ENCODE results near the gene EVL.
A peak's percentile ranks its signal among the peaks of the same experiment; 100 is the strongest.

The EVL gene

DNA sequence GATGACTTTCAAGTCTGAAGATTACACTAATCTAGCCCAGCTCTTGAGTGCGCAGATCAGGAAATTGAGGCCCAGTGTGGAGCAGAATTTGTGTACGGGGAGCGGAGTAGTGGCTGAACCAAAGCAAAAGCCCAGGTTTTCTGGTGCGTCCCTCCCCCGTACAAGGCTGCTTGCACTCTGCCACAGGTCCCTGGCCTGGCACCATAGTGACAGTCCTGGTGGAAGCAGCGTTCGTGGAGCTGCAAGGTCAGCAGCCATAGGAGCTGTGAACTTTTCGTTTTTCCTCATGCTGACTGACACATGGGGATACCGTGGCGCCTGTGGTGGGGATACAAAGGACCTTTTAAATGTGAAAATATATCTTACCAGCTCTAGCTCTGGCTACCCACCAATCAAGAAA, 1.7 kb downstream of the EVL start:
- peak; percentile 62 for DNase-seq

- peak; percentile 47 for DNase-seq
Observed at GRCh38 chr14:100067481-100067880, 2.3 kb downstream of the EVL start.

GRCh38 chr14:100067971-100068959, 3.0 kb downstream of the EVL start:
- peak; percentile 85 for DNase-seq

DNA sequence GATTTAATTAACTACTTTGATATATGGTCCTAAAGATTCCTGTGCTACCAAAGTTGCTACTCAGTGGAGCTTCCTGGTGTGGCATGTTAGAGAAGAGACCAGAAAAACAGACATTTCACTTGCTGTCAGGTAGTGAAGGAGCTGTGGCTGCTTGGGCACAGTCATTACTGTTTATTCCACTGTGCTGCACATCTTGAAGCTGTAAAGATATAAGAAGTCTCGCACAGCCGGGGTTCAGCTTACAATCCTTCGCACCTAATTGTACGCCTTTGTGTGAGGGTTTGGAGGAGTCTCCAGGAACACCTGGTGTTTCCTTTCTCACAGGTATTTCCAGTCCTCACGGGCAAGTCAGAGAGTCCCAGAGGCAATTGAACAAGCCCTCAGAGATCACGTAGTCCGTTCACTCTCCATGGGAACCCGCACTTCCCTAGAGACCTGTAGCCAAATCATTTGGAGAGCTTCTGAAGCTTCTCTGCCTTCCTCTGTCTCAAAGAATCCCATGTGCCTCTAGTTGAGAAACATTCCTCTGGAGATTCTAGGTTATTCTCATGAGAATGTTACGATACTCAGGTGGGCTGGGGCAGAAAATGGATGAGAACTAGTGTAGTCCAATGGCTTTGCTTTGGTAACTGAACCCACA, 4.1 kb downstream of the EVL start:
- DNase-seq, result no peak

DNA sequence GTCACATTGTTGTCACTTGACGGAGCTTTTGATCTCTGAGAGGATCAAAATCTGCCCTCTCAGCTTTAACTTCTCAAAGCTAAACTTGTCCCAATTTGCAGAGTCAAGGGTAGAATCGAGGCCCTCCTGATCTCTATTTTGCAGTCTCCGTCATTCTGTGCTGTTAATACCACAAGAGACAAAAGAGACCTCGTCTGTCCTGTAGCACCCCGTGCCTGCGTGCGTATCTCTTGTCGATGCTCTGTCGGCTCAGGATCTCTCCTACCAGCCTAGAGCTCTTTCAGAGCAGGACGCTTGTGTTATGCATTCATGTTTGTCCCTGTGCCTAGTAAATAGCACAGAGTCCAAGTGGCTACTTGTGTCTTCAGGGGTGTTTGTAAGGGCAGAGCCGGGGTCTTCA, 5.1 kb downstream of the EVL start:
- peak; percentile 59 for DNase-seq

DNA sequence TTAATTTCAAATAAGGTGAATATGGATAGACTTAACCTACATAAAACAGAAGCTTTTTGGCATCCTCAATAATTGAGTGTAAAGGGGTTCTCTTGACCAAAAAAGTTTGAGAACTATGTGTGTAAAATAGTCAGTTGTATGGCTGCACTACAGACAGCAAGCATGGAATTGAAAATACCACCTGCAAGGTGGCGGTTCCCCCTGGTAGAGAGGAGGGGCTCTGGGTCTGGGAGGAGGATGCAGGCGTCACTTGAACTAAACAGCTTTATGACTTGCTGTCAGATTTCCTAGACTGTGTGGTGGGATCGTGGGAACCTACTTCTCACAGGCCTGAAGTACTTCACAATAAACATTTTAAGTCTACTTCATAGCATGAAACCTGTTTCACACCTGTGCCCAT, 6.3 kb downstream of the EVL start:
- DNase-seq, result no peak

GRCh38 chr14:100072783-100073346, 7.6 kb downstream of the EVL start:
- peak; percentile 73 for DNase-seq

DNA sequence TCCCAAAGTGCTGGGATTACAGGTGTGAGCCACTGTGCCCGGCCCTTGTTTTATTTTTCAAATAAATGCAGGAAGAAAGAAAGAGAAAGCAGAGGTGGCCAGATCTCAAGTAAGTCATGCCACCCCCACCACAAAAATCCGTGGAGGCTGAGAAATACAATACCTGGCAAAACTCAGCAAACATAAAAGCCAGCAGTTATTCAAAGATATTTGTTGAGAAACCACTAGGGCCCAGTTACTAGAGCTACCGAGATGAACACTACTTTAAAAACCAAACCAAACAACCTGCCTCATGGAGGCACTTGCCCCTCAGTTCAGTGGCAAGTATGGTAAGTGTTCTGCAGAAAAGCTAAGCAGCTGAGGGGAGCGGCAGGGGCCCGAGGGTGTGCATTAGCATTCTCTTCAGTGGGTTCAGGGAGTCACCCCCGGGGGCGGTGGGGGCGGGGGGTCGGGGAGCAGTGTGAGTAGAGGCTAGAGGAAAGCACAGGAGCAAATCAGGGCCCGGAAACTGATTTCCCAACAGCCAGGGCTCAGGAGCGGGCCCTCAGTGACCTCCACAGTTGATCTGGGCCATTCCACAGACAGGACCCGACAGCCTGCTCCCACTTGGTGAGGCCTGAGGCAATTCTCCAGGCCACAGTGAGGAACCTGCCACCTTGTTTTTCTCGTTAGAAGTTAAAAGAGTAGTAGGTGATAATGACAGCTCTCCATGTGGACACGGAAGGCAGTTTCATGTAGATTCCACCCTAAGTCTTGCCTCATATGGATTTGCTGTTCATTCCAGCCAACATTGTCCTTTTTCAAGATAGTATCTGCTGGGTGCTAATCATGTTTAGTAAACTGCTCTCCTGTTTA, 8.6 kb downstream of the EVL start:
- DNase-seq, result no peak

GRCh38 chr14:100074431-100075100, 9.3 kb downstream of the EVL start:
- DNase-seq, result no peak

DNA sequence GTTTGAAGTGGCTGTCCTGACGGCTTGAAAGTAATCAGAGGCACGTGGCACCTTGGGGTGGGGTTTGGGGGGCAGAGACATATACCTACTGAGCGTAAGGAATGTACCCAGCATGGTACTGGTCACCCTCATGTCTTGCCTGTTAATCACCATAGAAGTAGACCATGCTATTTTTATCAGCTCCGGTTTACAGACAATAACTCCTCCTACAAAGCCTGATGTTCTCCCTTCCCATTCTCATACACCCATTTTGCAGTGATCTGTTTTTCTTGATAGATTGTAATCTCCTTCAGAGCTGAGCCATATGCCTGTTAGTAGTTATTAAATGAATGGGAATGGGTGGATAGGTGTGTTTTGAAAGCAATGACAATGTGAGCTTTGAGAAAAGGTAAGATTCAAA, 10.5 kb downstream of the EVL start:
- no peak for DNase-seq

DNA sequence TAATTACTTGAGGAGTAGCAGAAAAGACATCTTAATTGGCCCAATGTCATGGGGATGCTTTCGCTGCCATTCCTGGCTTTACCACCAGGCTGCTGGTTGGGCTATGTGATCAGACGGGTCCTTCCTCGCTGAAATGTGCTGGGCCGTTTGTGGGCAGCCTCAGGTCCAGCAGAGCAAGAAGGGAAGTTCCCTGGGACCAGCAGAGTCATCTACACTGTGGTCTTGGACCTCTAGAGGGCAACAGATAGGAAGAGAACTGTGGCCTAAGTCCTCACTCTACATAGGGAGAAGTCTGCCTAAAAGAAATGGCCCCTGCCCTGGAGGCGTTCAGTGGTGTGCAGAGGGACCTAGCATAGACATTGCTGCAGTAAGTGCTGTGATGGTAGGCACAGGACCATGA, 10.9 kb downstream of the EVL start:
- peak; percentile 62 for DNase-seq

- no peak for DNase-seq
Observed at GRCh38 chr14:100076606-100077005, 11.4 kb downstream of the EVL start.

- DNase-seq, result no peak
Observed at GRCh38 chr14:100077441-100077840, 12.2 kb downstream of the EVL start.

DNA sequence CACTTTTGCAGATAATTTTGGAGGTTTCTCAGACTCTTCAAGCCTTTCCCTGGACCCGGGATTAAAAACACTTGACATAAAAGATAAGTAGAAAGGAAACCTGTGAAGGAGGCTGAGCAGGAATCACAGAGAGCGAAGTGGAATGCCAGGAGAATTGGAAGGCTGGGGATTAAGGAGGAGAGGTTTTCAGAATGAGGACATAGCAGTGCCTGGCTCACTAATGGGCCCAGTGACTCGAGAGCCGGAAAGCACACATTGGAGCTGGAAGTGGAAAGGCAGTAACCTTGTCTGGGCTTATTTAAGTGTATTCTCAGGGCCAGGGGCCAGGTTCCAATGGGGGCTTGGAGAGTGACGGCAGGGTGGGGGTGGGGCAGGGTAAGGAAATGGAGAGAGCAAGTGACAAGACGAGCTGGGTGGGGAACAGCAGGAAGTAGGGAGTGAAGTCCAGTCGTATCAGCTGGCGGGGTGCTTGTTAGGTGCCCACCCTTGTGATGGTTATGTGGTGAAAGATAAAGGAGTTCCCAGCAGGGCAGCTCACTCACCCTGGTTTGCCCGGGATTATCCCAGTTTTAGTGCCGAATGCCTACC, 13.1 kb downstream of the EVL start:
- no peak for DNase-seq

- peak; percentile 84 for DNase-seq
Observed at GRCh38 chr14:100078997-100079725, 13.9 kb downstream of the EVL start.

GRCh38 chr14:100079726-100080005, 14.4 kb downstream of the EVL start:
- DNase-seq, result no peak

- DNase-seq, result no peak
Observed at GRCh38 chr14:100080206-100080605, 15.0 kb downstream of the EVL start.

DNA sequence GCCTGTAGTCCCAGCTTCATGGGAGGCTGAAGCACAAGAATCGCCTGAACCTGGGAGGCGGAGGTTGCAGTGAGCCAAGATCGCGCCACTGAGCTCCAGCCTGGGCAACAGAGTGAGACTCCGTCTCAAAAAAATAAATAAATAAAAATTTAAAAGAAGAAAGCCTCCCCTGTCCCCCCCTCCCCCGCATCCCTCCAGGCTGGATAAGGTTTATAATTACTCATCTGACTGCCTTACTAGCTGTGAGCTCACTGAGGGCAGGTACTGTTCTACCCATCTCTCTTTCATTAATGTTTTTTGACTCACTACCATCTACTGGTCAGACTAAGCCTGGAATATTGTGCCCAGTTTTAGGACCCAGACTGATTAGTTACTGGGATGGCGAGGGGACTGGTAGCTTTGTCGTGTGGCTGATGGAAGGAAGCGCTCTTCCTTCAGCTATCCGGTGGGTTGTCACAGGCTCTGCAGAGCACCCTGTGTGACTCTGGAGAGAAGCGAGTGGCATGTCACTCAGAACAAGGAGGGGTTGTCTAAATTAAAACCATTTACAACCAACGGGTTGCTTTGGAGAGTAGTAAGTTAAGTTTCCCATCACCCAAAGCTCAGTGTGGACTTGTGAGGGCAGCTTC, 16.9 kb downstream of the EVL start:
- DNase-seq, result no peak

- no peak for DNase-seq
Observed at GRCh38 chr14:100082723-100083122, 17.5 kb downstream of the EVL start.

- DNase-seq, result no peak
Observed at GRCh38 chr14:100083706-100084105, 18.5 kb downstream of the EVL start.

DNA sequence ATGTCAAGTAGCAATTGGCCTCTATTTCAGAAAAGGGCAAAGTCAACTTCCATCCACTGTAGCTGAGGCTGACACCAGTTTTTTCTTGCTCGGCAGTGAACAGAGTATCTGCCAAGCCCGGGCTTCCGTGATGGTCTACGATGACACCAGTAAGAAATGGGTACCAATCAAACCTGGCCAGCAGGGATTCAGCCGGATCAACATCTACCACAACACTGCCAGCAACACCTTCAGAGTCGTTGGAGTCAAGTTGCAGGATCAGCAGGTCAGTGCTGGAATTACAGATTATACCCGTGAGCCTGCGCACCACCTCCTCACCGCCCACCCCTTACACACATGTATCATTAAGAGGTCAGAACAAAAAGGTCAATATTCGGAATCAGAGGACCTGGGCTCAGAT, 19.4 kb downstream of the EVL start:
- DNase-seq, result no peak

Data from activated T-cell treated with anti-CD3 and anti-CD28 coated beads, Interleukin-2, amount 50 U/mL, for 1 hour (primary cell).